GM12875 (cell line): ENCODE results near the gene FADS3.

Source experiments
- H3K4me3 ChIP-seq: one replicate; pipeline ENCODE4 v1.5.1; 2011; ENCODE audit warnings: low read depth, low read length, control low read depth
- TF ChIP-seq, protein P1 (sequence below): IDR thresholded peaks from 2 replicates; pipeline ENCODE4 v1.5.1; 2011; ENCODE audit warnings: low read depth, mild to moderate bottlenecking, control low read depth, inconsistent platforms, low read length, moderate library complexity, borderline replicate concordance; ENCODE audit not compliant: insufficient read depth

The FADS3 gene

GRCh38 chr11:61853698-61854169 is 37.6 kb downstream of the FADS3 start:
- TF ChIP-seq, protein P1, sequence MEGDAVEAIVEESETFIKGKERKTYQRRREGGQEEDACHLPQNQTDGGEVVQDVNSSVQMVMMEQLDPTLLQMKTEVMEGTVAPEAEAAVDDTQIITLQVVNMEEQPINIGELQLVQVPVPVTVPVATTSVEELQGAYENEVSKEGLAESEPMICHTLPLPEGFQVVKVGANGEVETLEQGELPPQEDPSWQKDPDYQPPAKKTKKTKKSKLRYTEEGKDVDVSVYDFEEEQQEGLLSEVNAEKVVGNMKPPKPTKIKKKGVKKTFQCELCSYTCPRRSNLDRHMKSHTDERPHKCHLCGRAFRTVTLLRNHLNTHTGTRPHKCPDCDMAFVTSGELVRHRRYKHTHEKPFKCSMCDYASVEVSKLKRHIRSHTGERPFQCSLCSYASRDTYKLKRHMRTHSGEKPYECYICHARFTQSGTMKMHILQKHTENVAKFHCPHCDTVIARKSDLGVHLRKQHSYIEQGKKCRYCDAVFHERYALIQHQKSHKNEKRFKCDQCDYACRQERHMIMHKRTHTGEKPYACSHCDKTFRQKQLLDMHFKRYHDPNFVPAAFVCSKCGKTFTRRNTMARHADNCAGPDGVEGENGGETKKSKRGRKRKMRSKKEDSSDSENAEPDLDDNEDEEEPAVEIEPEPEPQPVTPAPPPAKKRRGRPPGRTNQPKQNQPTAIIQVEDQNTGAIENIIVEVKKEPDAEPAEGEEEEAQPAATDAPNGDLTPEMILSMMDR, result no peak

GRCh38 chr11:61851900-61852295 is 39.4 kb downstream of the FADS3 start:
- no peak overlapping the region for H3K4me3 ChIP-seq
- TF ChIP-seq, protein P1, result no peak

More at GRCh38 chr11:61853698-61854169, 37.6 kb downstream of the FADS3 start:
- H3K4me3 ChIP-seq, result no peak overlapping the region

GRCh38 chr11:61851113-61851899 is 40.0 kb downstream of the FADS3 start:
- TF ChIP-seq, protein P1, result no peak
- H3K4me3 ChIP-seq, result no peak overlapping the region

GRCh38 chr11:61850687-61851086 is 40.7 kb downstream of the FADS3 start:
- H3K4me3 ChIP-seq, result no peak overlapping the region
- TF ChIP-seq, protein P1, result no peak

GRCh38 chr11:61848631-61849030 is 42.7 kb downstream of the FADS3 start:
- TF ChIP-seq, protein P1, result no peak

DNA sequence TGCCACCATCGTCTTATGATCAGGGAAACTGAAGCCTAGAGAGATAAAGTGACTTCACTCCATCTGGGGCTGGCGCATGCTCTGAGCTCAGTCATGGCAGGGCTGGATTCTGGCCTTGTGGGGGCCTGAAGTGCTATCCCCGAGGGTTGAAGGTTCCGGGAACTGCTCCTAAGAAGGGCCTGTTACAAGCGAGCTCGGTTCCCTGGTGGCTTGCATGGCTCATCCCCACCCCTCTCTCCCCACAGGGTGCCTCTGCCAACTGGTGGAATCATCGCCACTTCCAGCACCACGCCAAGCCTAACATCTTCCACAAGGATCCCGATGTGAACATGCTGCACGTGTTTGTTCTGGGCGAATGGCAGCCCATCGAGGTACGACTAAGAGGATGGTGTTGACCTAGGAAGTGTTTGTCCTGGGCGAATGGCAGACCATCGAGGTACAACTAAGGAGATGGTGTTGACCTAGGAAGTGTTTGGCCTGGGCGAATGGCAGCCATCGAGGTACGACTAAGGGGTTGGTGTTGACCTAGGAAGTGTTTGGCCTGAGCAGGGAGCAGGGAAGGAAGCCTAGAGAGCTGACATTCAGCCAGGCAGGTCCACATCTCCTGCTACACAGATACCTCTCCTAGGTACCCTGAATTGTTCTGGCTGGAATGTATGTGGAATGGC is 43.3 kb downstream of the FADS3 start:
- H3K4me3 ChIP-seq, result no peak overlapping the region
- TF ChIP-seq, protein P1, result no peak

More at GRCh38 chr11:61848631-61849030, 42.7 kb downstream of the FADS3 start:
- no peak overlapping the region for H3K4me3 ChIP-seq
